Stimulated activated CD8-positive, alpha-beta memory T cell treated with anti-CD3 and anti-CD28 coated beads, Interleukin-7, amount 100 ng/mL, for 4 hours (primary cell): ENCODE data around the gene OR5K4.

Source experiments
- DNase-seq, 2 donors: peaks; one replicate each; pipeline ENCODE4 v3.0.0-alpha.2; 2020; ENCODE audit warnings: low read depth in 2 of 2

OR5K4 gene

GRCh38 chr3:98353554-98353953 is at the start of gene OR5K4:
Gene OR5K4 (plus strand): TSS chr3:98353854. CDS start chr3:98353854, 0 bp downstream.
- DNase-seq: no peak

- no peak for DNase-seq
Measured at GRCh38 chr3:98322101-98322500, 31.6 kb upstream of the OR5K4 start.

- DNase-seq: no peak
Measured at GRCh38 chr3:98322686-98323085, 31.0 kb upstream of the OR5K4 start.

GRCh38 chr3:98323425-98323824 is 30.2 kb upstream of the OR5K4 start:
- DNase-seq: no peak

- DNase-seq: no peak
Measured at GRCh38 chr3:98325055-98325454, 28.6 kb upstream of the OR5K4 start.

- no peak for DNase-seq
Measured at GRCh38 chr3:98326105-98326893, 27.4 kb upstream of the OR5K4 start.

- DNase-seq: no peak
Measured at GRCh38 chr3:98326945-98327344, 26.7 kb upstream of the OR5K4 start.

GRCh38 chr3:98328933-98329332 is 24.7 kb upstream of the OR5K4 start:
- DNase-seq: no peak

GRCh38 chr3:98329392-98330124 is 24.1 kb upstream of the OR5K4 start:
- DNase-seq: peak in 1 of 2 donors; percentile 10

GRCh38 chr3:98331329-98331728 is 22.3 kb upstream of the OR5K4 start:
- DNase-seq: no peak

GRCh38 chr3:98333989-98334606 is 19.6 kb upstream of the OR5K4 start:
- DNase-seq: no peak

GRCh38 chr3:98339031-98339430 is 14.6 kb upstream of the OR5K4 start:
- no peak for DNase-seq

GRCh38 chr3:98341758-98342157 is 11.9 kb upstream of the OR5K4 start:
- DNase-seq: no peak

- DNase-seq: no peak
Measured at GRCh38 chr3:98343647-98344507, 9.8 kb upstream of the OR5K4 start.

- no peak for DNase-seq
Measured at GRCh38 chr3:98350082-98350481, 3.6 kb upstream of the OR5K4 start.

- DNase-seq: no peak
Measured at GRCh38 chr3:98359250-98359649, 5.6 kb downstream of the OR5K4 start.

- DNase-seq: no peak
Measured at GRCh38 chr3:98359993-98360675, 6.5 kb downstream of the OR5K4 start.

- DNase-seq: no peak
Measured at GRCh38 chr3:98360681-98361080, 7.0 kb downstream of the OR5K4 start.

GRCh38 chr3:98361289-98361688 is 7.6 kb downstream of the OR5K4 start:
- DNase-seq: no peak

GRCh38 chr3:98367464-98368246 is 14.0 kb downstream of the OR5K4 start:
- DNase-seq: no peak
